Right atrium auricular region (tissue), 2 donors: ENCODE data around the gene SEC24A. TPM values are rescaled to one million over a fixed set of nuclear protein-coding genes. Genes with fewer than 3 reads are reported as not detected.
"Not testable (repeated sequence)": the region's sequence is repeated elsewhere in the genome, so short reads cannot be mapped to it uniquely, and the experiment has no call there.

Experiments used
- DNase-seq: peaks from one replicate; pipeline ENCODE4 v3.0.0-alpha.2; 2019; ENCODE audit warnings: low spot score
- H3K27ac ChIP-seq, 2 donors: fragments of 200-600 bp; sonication (generic); 1 replicate in 1 of 2; 2 replicates in 1 of 2; pipeline ENCODE4 v1.5.1; 2016 to 2019
- H3K27me3 ChIP-seq, 2 donors: fragments of 200-600 bp; sonication (generic); one replicate each; pipeline versions ENCODE4 v1.5.1 to v1.6.0; 2017 to 2019
- H3K36me3 ChIP-seq: fragments of 200-600 bp; sonication (generic); one replicate; pipeline ENCODE4 v1.5.1; 2016
- H3K4me1 ChIP-seq, 2 donors: fragments of 200-600 bp; sonication (generic); one replicate each; pipeline versions ENCODE4 v1.5.1 to v1.6.0; 2017 to 2019
- H3K4me3 ChIP-seq, 2 donors: fragments of 200-600 bp; sonication (generic); 1 replicate in 1 of 2; 2 replicates in 1 of 2; pipeline ENCODE4 v1.5.1; 2017 to 2019; ENCODE audit warnings: mild to moderate bottlenecking in 1 of 2, moderate library complexity in 1 of 2
- H3K9me3 ChIP-seq, 2 donors: fragments of 200-600 bp; sonication (generic); one replicate each; pipeline ENCODE4 v1.5.1; 2019
- total RNA-seq, 2 donors: library from RNA; depleted of rRNA; stranded (reverse); fragments of >200 nt; gene quantifications; one replicate each; pipeline ENCODE4 v1.1.0, GENCODE V29; 2016
- TF ChIP-seq, protein P1 (sequence below), 2 donors: fragments of 200-600 bp; sonication (generic); IDR thresholded peaks; one replicate each; pipeline ENCODE4 v1.5.1; 2019; ENCODE audit warnings: antibody characterized with exemption in 2 of 2

SEC24A gene
- total RNA-seq, 2 donors from 2014 or later = 9.6 to 12.8 TPM

DNA sequence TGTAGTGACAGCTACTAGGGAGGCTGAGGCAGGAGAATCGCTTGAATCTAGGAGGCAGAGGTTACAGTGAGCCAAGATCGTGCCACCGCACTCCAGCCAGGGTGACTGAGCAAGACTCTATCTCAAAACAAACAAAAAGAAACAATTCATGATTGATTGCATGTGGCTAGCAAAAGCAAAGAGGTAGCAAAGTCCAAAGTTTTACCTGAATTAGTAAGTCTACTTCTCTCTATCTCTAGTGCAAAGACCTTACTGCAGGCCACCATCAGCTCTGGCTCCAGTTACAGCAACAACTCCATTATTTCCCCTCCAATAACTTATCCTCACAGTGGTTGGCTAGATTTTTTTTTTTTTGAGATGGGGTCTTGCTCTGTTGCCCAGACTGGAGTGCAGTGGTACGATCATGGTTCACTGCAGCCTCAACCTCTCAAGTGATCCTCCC is 9.8 kb upstream of the SEC24A start:
- Histone ChIP-seq H3K27me3 (no peaks in the 10 kb centered on the region), H3K9me3 (no peaks in the 10 kb centered on the region), H3K27ac (no peak overlapping the region), H3K4me3 (no peak overlapping the region), H3K36me3 (no peaks in the 10 kb centered on the region), H3K4me1 (no peaks in the 10 kb centered on the region)
- TF ChIP-seq, protein P1, sequence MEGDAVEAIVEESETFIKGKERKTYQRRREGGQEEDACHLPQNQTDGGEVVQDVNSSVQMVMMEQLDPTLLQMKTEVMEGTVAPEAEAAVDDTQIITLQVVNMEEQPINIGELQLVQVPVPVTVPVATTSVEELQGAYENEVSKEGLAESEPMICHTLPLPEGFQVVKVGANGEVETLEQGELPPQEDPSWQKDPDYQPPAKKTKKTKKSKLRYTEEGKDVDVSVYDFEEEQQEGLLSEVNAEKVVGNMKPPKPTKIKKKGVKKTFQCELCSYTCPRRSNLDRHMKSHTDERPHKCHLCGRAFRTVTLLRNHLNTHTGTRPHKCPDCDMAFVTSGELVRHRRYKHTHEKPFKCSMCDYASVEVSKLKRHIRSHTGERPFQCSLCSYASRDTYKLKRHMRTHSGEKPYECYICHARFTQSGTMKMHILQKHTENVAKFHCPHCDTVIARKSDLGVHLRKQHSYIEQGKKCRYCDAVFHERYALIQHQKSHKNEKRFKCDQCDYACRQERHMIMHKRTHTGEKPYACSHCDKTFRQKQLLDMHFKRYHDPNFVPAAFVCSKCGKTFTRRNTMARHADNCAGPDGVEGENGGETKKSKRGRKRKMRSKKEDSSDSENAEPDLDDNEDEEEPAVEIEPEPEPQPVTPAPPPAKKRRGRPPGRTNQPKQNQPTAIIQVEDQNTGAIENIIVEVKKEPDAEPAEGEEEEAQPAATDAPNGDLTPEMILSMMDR (IDR thresholded peaks at IDR 0.05) = no peak
- no peak for DNase-seq

DNA sequence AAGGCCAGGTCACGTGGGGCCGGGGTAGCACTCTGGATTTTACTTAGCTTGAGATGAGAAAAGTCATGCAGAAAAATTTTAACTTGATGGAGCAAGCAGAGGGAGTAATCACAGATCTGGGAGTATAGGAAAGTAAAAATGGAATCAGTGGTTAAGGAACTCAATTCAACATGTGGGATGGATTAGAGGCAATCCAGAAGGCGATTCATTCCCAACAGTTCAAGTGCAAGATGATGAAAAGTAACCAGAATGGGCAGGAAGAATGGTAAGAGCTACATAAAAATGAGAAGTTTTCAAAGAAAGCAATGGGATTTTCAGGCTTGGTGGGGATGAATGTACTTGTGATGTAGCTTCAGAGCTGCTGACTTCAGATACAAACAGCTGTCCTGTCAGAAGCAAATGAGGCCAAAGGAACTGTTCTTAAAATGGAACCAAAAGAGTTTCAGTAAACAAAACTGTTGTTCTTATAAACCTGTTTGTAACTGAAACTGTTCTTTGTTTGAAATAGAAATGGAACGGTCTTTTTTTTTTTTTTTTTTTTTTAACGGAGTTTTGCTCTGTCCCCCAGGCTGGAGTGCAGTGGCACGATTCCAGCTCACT is 5.6 kb upstream of the SEC24A start:
- peaks cover 0 to 10% of the 10 kb centered on the region in 2 donors for H3K4me1 ChIP-seq
- no peak overlapping the region for H3K27ac ChIP-seq
- TF ChIP-seq, protein P1 (IDR thresholded peaks at IDR 0.05) = no peak

GRCh38 chr5:134647750-134648424 is 698 bp upstream of the SEC24A start:
- Histone ChIP-seq H3K27me3 (no peaks in the 10 kb centered on the region), H3K4me1 (peaks cover 0 to 33% of the 10 kb centered on the region in 2 donors), H3K4me3 (peak overlapping the region; percentile 90 to 94), H3K9me3 (no peaks in the 10 kb centered on the region), H3K27ac (peak overlapping the region; percentile 96), H3K36me3 (no peaks in the 10 kb centered on the region)
- DNase-seq = no peak
- TF ChIP-seq, protein P1 (IDR thresholded peaks at IDR 0.05) = no peak

More for the DNA sequence above, 5.6 kb upstream of the SEC24A start:
- no peak overlapping the region for H3K4me3 ChIP-seq
- no peak for DNase-seq
- no peaks in the 10 kb centered on the region for H3K9me3 ChIP-seq
- no peaks in the 10 kb centered on the region for H3K27me3 ChIP-seq
- H3K36me3 ChIP-seq = no peaks in the 10 kb centered on the region

- Histone ChIP-seq H3K9me3 (no peaks in the 10 kb centered on the region), H3K4me3 (peak overlapping the region; percentile 90 to 94), H3K27ac (peak overlapping the region; percentile 96), H3K27me3 (no peaks in the 10 kb centered on the region), H3K4me1 (peaks cover 0 to 33% of the 10 kb centered on the region in 2 donors), H3K36me3 (no peaks in the 10 kb centered on the region)
- TF ChIP-seq, protein P1 (IDR thresholded peaks at IDR 0.05) = no peak
- no peak for DNase-seq
Measured at GRCh38 chr5:134649163-134649835, 714 bp downstream of the SEC24A start.

DNA sequence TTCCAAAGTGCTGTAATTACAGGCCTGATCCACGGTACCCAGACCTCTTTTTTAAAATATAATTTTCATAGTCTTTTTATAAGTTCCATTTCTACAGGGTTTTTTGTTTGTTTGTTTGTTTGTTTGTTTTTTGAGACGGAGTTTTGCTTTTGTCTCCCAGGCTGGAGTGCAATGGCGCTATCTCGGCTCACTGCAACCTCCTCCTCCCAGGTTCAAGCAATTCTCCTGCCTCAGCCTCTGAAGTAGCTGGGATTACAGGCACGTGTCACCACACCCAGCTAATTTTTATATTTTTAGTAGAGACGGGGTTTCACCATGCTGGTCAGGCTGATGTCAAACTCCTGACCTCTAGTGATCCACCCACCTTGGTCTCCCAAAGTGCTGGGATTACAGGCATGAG is 2.1 kb downstream of the SEC24A start:
- not testable (repeated sequence) for H3K27ac ChIP-seq, H3K4me3 ChIP-seq, H3K36me3 ChIP-seq, H3K9me3 ChIP-seq, H3K27me3 ChIP-seq, DNase-seq
- H3K4me1 ChIP-seq = peaks cover 0 to 33% of the 10 kb centered on the region in 2 donors

DNA sequence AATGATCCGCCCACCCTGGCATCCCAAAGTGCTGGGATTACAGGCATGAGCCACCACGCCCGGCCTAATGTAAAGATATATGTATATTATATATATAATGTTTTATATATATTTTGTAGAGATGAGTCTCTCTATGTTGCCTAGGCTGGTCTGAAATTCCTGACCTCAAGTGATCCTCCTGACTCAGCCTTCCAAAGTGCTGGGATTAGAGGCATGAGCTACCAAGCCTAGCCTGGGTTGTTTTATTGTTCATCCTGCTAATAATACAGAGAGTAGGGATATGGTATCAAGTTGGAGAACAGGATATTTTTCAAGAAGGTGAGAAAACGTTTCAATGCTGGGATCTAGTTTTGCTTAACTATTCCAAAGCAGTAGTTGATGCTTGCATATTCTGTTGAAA is 2.9 kb downstream of the SEC24A start:
- TF ChIP-seq, protein P1 (IDR thresholded peaks at IDR 0.05) = no peak
- Histone ChIP-seq H3K9me3 (no peaks in the 10 kb centered on the region), H3K4me1 (peaks cover 0 to 33% of the 10 kb centered on the region in 2 donors), H3K36me3 (no peaks in the 10 kb centered on the region), H3K27me3 (no peaks in the 10 kb centered on the region), H3K27ac (no peak overlapping the region), H3K4me3 (no peak overlapping the region)
- no peak for DNase-seq
